ENCODE results near the gene ZNF513. TPM values are rescaled to one million over a fixed set of nuclear protein-coding genes. Genes with fewer than 3 reads are reported as not detected.

The ZNF513 gene
- total and polyA plus RNA-seq, 5 donors from 2014 or later: 1.4 to 20.9 (median 3.6) TPM

- peaks cover 3% of the 10 kb centered on the region for H3K36me3 ChIP-seq (ENCODE audit: control insufficient read depth, insufficient read depth, low read length)
- Mint-ChIP-seq H3K4me1 (peaks cover 14 to 78% (median 54%) of the 10 kb centered on the region in 4 donors), H3K27ac (peak overlapping the region; percentile 20 to 93 (median 44)), H3K4me3 (peak overlapping the region; percentile 5 to 53 (median 40)), H3K27me3 (peaks cover 5% of the 10 kb centered on the region), H3K36me3 (peaks cover 18% of the 10 kb centered on the region), H3K9me3 (no peaks in the 10 kb centered on the region)
- DNase-seq (peak in 1 of 3 donors; percentile 32), ATAC-seq (ENCODE audit: low read depth in 2 of 2) (no peak)
- H3K27ac ChIP-seq (ENCODE audit: insufficient read depth, low read length, poor library complexity, severe bottlenecking): no peak overlapping the region
- no peaks in the 10 kb centered on the region for H3K27me3 ChIP-seq (ENCODE audit: control insufficient read depth, insufficient read depth, low read length)
- H3K9me3 ChIP-seq (ENCODE audit: control insufficient read depth in 2 of 2, low read length in 2 of 2): no peaks in the 10 kb centered on the region
- peaks cover 44% of the 10 kb centered on the region for H3K4me1 ChIP-seq (ENCODE audit: control insufficient read depth, insufficient read depth, low read length, poor library complexity, severe bottlenecking)
- peak overlapping the region; percentile 16 for H3K4me3 ChIP-seq (ENCODE audit: low read depth, low read length)
Measured at GRCh38 chr2:27351802-27352598, 28.5 kb downstream of the ZNF513 start.

GRCh38 chr2:27350106-27350693 is 30.3 kb downstream of the ZNF513 start:
- no peak overlapping the region for H3K4me3 ChIP-seq (ENCODE audit: low read depth, low read length)
- Mint-ChIP-seq H3K9me3 (no peaks in the 10 kb centered on the region), H3K27me3 (no peaks in the 10 kb centered on the region), H3K36me3 (peaks cover 15% of the 10 kb centered on the region), H3K27ac (peak overlapping the region in 1 of 3 donors; percentile 79), H3K4me3 (peak overlapping the region in 2 of 4 donors; percentile 30 to 58), H3K4me1 (peaks cover 10 to 70% (median 46%) of the 10 kb centered on the region in 4 donors)
- no peaks in the 10 kb centered on the region for H3K9me3 ChIP-seq (ENCODE audit: control insufficient read depth in 2 of 2, low read length in 2 of 2)
- DNase-seq: no peak
- ATAC-seq (ENCODE audit: low read depth in 2 of 2): no peak
- no peak overlapping the region for H3K27ac ChIP-seq (ENCODE audit: insufficient read depth, low read length, poor library complexity, severe bottlenecking)
- peaks cover 35% of the 10 kb centered on the region for H3K4me1 ChIP-seq (ENCODE audit: control insufficient read depth, insufficient read depth, low read length, poor library complexity, severe bottlenecking)
- no peaks in the 10 kb centered on the region for H3K27me3 ChIP-seq (ENCODE audit: control insufficient read depth, insufficient read depth, low read length)
- H3K36me3 ChIP-seq (ENCODE audit: control insufficient read depth, insufficient read depth, low read length): peaks cover 3% of the 10 kb centered on the region

- peaks cover 14% of the 10 kb centered on the region for H3K36me3 ChIP-seq (ENCODE audit: control insufficient read depth, insufficient read depth, low read length)
- no peak for DNase-seq
- no peak overlapping the region for H3K27ac ChIP-seq (ENCODE audit: insufficient read depth, low read length, poor library complexity, severe bottlenecking)
- Mint-ChIP-seq H3K36me3 (peaks cover 16% of the 10 kb centered on the region), H3K27ac (peak overlapping the region in 1 of 3 donors; percentile 3), H3K9me3 (no peaks in the 10 kb centered on the region), H3K4me3 (peak overlapping the region in 1 of 4 donors; percentile 21), H3K27me3 (no peaks in the 10 kb centered on the region), H3K4me1 (peaks cover 14 to 53% (median 36%) of the 10 kb centered on the region in 4 donors)
- H3K9me3 ChIP-seq (ENCODE audit: control insufficient read depth in 2 of 2, low read length in 2 of 2): no peaks in the 10 kb centered on the region
- ATAC-seq (ENCODE audit: low read depth in 2 of 2): no peak
- H3K27me3 ChIP-seq (ENCODE audit: control insufficient read depth, insufficient read depth, low read length): no peaks in the 10 kb centered on the region
- H3K4me3 ChIP-seq (ENCODE audit: low read depth, low read length): no peak overlapping the region
- H3K4me1 ChIP-seq (ENCODE audit: control insufficient read depth, insufficient read depth, low read length, poor library complexity, severe bottlenecking): peaks cover 12% of the 10 kb centered on the region
Measured at GRCh38 chr2:27347641-27348040, 32.9 kb downstream of the ZNF513 start.

GRCh38 chr2:27336173-27336572 is 44.4 kb downstream of the ZNF513 start:
- Mint-ChIP-seq H3K27ac (no peak overlapping the region), H3K9me3 (no peaks in the 10 kb centered on the region), H3K27me3 (no peaks in the 10 kb centered on the region), H3K4me1 (peaks cover 0 to 4% (median 0%) of the 10 kb centered on the region in 4 donors), H3K36me3 (peaks cover 37% of the 10 kb centered on the region), H3K4me3 (no peak overlapping the region)
- Histone ChIP-seq H3K27ac (ENCODE audit: insufficient read depth, low read length, poor library complexity, severe bottlenecking) (no peak overlapping the region), H3K4me3 (ENCODE audit: low read depth, low read length) (no peak overlapping the region), H3K36me3 (ENCODE audit: control insufficient read depth, insufficient read depth, low read length) (peaks cover 62% of the 10 kb centered on the region), H3K27me3 (ENCODE audit: control insufficient read depth, insufficient read depth, low read length) (no peaks in the 10 kb centered on the region), H3K9me3 (ENCODE audit: control insufficient read depth in 2 of 2, low read length in 2 of 2) (no peaks in the 10 kb centered on the region), H3K4me1 (ENCODE audit: control insufficient read depth, insufficient read depth, low read length, poor library complexity, severe bottlenecking) (no peaks in the 10 kb centered on the region)
- no peak for DNase-seq
- ATAC-seq (ENCODE audit: low read depth in 2 of 2): no peak

- peaks cover 61% of the 10 kb centered on the region for H3K36me3 ChIP-seq (ENCODE audit: control insufficient read depth, insufficient read depth, low read length)
- H3K36me3 Mint-ChIP-seq: peaks cover 38% of the 10 kb centered on the region
- H3K27me3 Mint-ChIP-seq: no peaks in the 10 kb centered on the region
- DNase-seq (no peak), ATAC-seq (ENCODE audit: low read depth in 2 of 2) (no peak)
- no peak overlapping the region for H3K4me3 ChIP-seq (ENCODE audit: low read depth, low read length)
- no peaks in the 10 kb centered on the region for H3K9me3 Mint-ChIP-seq
- no peaks in the 10 kb centered on the region for H3K4me1 ChIP-seq (ENCODE audit: control insufficient read depth, insufficient read depth, low read length, poor library complexity, severe bottlenecking)
- no peaks in the 10 kb centered on the region for H3K27me3 ChIP-seq (ENCODE audit: control insufficient read depth, insufficient read depth, low read length)
- no peak overlapping the region for H3K27ac Mint-ChIP-seq
- peak overlapping the region in 1 of 4 donors; percentile 69 for H3K4me3 Mint-ChIP-seq
- no peaks in the 10 kb centered on the region for H3K9me3 ChIP-seq (ENCODE audit: control insufficient read depth in 2 of 2, low read length in 2 of 2)
- peaks cover 0 to 4% (median 0%) of the 10 kb centered on the region in 4 donors for H3K4me1 Mint-ChIP-seq
- no peak overlapping the region for H3K27ac ChIP-seq (ENCODE audit: insufficient read depth, low read length, poor library complexity, severe bottlenecking)
Measured at GRCh38 chr2:27335311-27335710, 45.2 kb downstream of the ZNF513 start.

Other genes with a start within 250 kb of the ZNF513 start
- gene PREB, start 246.1 kb downstream of the ZNF513 start, total RNA-seq: 22.3 TPM
- 10 to 100 TPM; 60.3 to 90.7 (median 71.1) TPM for gene PREB, start 246.1 kb downstream of the ZNF513 start, polyA plus RNA-seq
- gene PRR30, start 241.3 kb downstream of the ZNF513 start, total RNA-seq: not detected
- gene PRR30, start 241.3 kb downstream of the ZNF513 start, polyA plus RNA-seq: not detected
- gene TCF23, start 231.7 kb downstream of the ZNF513 start, total RNA-seq: not detected
- not detected for gene TCF23, start 231.7 kb downstream of the ZNF513 start, polyA plus RNA-seq
- gene ATRAID, start 168.7 kb downstream of the ZNF513 start, total RNA-seq: 77.3 TPM
- 100 to 1,000 TPM; 338 to 375 (median 359) TPM for gene ATRAID, start 168.7 kb downstream of the ZNF513 start, polyA plus RNA-seq
- 154 TPM for gene SLC5A6, start 168.5 kb downstream of the ZNF513 start, total RNA-seq
- 10 to 100 TPM; 15.5 to 18.5 (median 17.0) TPM for gene SLC5A6, start 168.5 kb downstream of the ZNF513 start, polyA plus RNA-seq
- gene CAD, start 163.4 kb downstream of the ZNF513 start, total RNA-seq: 27.4 TPM
- gene CAD, start 163.4 kb downstream of the ZNF513 start, polyA plus RNA-seq: 10 to 100 TPM; 12.2 to 18.4 (median 13.8) TPM
- 0.10 TPM for gene SLC30A3, start 117.7 kb downstream of the ZNF513 start, total RNA-seq
- gene SLC30A3, start 117.7 kb downstream of the ZNF513 start, polyA plus RNA-seq: under 1 TPM in 1 of 4 donors, not detected in 3; 0.05 TPM
- not detected for gene DNAJC5G, start 105.3 kb downstream of the ZNF513 start, total RNA-seq
- not detected for gene DNAJC5G, start 105.3 kb downstream of the ZNF513 start, polyA plus RNA-seq
- not detected for gene TRIM54, start 98.3 kb downstream of the ZNF513 start, total RNA-seq
- gene TRIM54, start 98.3 kb downstream of the ZNF513 start, polyA plus RNA-seq: under 1 TPM in 1 of 4 donors, not detected in 3; 0.10 TPM
- 2.2 TPM for gene UCN, start 72.3 kb downstream of the ZNF513 start, total RNA-seq
- under 1 TPM in 3 of 4 donors, not detected in 1; 0.24 to 0.79 (median 0.32) TPM for gene UCN, start 72.3 kb downstream of the ZNF513 start, polyA plus RNA-seq
- gene MPV17, start 57.6 kb downstream of the ZNF513 start, total RNA-seq: 56.7 TPM
- 100 to 1,000 TPM; 124 to 166 (median 133) TPM for gene MPV17, start 57.6 kb downstream of the ZNF513 start, polyA plus RNA-seq
- gene GTF3C2, start 24.0 kb downstream of the ZNF513 start, total RNA-seq: 52.8 TPM
- 10 to 100 TPM; 27.5 to 45.8 (median 35.3) TPM for gene GTF3C2, start 24.0 kb downstream of the ZNF513 start, polyA plus RNA-seq
- 33.2 TPM for gene EIF2B4, start 10.4 kb downstream of the ZNF513 start, total RNA-seq
- 10 to 100 TPM; 27.3 to 38.8 (median 34.5) TPM for gene EIF2B4, start 10.4 kb downstream of the ZNF513 start, polyA plus RNA-seq
- gene SNX17, start 10.1 kb downstream of the ZNF513 start, total RNA-seq: 85.5 TPM
- 100 to 1,000 TPM; 224 to 262 (median 243) TPM for gene SNX17, start 10.1 kb downstream of the ZNF513 start, polyA plus RNA-seq
- 73.7 TPM for gene PPM1G, start 28.9 kb upstream of the ZNF513 start, total RNA-seq
- gene PPM1G, start 28.9 kb upstream of the ZNF513 start, polyA plus RNA-seq: 100 to 1,000 TPM; 116 to 144 (median 118) TPM
- 182 TPM for gene NRBP1, start 47.9 kb upstream of the ZNF513 start, total RNA-seq
- 100 to 1,000 TPM in 3 of 4 donors, 10 to 100 TPM in 1; 87.1 to 122 (median 109) TPM for gene NRBP1, start 47.9 kb upstream of the ZNF513 start, polyA plus RNA-seq
- gene KRTCAP3, start 61.6 kb upstream of the ZNF513 start, total RNA-seq: 10.0 TPM
- 1 to 10 TPM; 2.0 to 7.7 (median 2.3) TPM for gene KRTCAP3, start 61.6 kb upstream of the ZNF513 start, polyA plus RNA-seq
- 10.3 TPM for gene IFT172, start 109.0 kb upstream of the ZNF513 start, total RNA-seq
- 1 to 10 TPM; 1.1 to 2.9 (median 1.4) TPM for gene IFT172, start 109.0 kb upstream of the ZNF513 start, polyA plus RNA-seq
- 0.39 TPM for gene FNDC4, start 114.5 kb upstream of the ZNF513 start, total RNA-seq
- gene FNDC4, start 114.5 kb upstream of the ZNF513 start, polyA plus RNA-seq: not detected
- not detected for gene GCKR, start 116.1 kb upstream of the ZNF513 start, total RNA-seq
- not detected for gene GCKR, start 116.1 kb upstream of the ZNF513 start, polyA plus RNA-seq
- 29.3 TPM for gene ZNF512, start 202.3 kb upstream of the ZNF513 start, total RNA-seq
- 10 to 100 TPM; 29.3 to 47.8 (median 39.6) TPM for gene ZNF512, start 202.3 kb upstream of the ZNF513 start, polyA plus RNA-seq
- gene CCDC121, start 248.3 kb upstream of the ZNF513 start, total RNA-seq: 0.79 TPM
- 1 to 10 TPM in 2 of 4 donors, under 1 TPM in 2; 0.49 to 2.4 (median 0.96) TPM for gene CCDC121, start 248.3 kb upstream of the ZNF513 start, polyA plus RNA-seq
- 27.8 TPM for gene GPN1, start 248.3 kb upstream of the ZNF513 start, total RNA-seq
- gene GPN1, start 248.3 kb upstream of the ZNF513 start, polyA plus RNA-seq: 10 to 100 TPM; 74.2 to 85.0 (median 76.4) TPM